SK-N-SH treated with all-trans-retinoic acid at 6 μM for 48 hours (cell line): ENCODE results near the gene DHRS13.

ENCODE experiments used
- ATAC-seq: fragments of 200-7000 bp; cut with Tn5 transposase; 3 replicates; pipeline ENCODE4 v1.9.1; 2020; ENCODE audit warnings: mild to moderate bottlenecking, moderate library complexity
- ARNTL ChIP-seq: fragments of 450-650 bp; formaldehyde crosslinking; IDR thresholded peaks from 2 replicates; pipeline ENCODE4 v1.5.0; 2020; ENCODE audit warnings: low read depth, mild to moderate bottlenecking, moderate library complexity, borderline replicate concordance
- BACH2 ChIP-seq: fragments of 250-450 bp; sonication (Bioruptor Pico); IDR thresholded peaks from 2 replicates; pipeline ENCODE4 v1.9.0; 2021; ENCODE audit warnings: mild to moderate bottlenecking, borderline replicate concordance
- CSDC2 ChIP-seq: fragments of 250-450 bp; sonication (Bioruptor Pico); IDR thresholded peaks from 2 replicates; pipeline ENCODE4 v1.5.0; 2020; ENCODE audit warnings: mild to moderate bottlenecking, moderate library complexity
- CSRNP3 ChIP-seq: fragments of 250-450 bp; sonication (Bioruptor Pico); IDR thresholded peaks from 2 replicates; pipeline ENCODE4 v1.5.1; 2021; ENCODE audit warnings: mild to moderate bottlenecking, moderate library complexity
- ESRRG ChIP-seq: fragments of 250-450 bp; sonication (Bioruptor Pico); IDR thresholded peaks from 2 replicates; pipeline ENCODE4 v1.6.1; 2021; ENCODE audit warnings: mild to moderate bottlenecking
- GLIS3 ChIP-seq: fragments of 250-450 bp; sonication (Bioruptor Pico); IDR thresholded peaks from 2 replicates; pipeline ENCODE4 v1.5.0; 2020; ENCODE audit warnings: mild to moderate bottlenecking, moderate library complexity
- ISL1 ChIP-seq: fragments of 250-450 bp; sonication (Bioruptor Pico); IDR thresholded peaks from 2 replicates; pipeline ENCODE4 v2.1.2; 2022; ENCODE audit warnings: mild to moderate bottlenecking, moderate library complexity
- OSR1 ChIP-seq: fragments of 250-450 bp; sonication (Bioruptor Pico); IDR thresholded peaks from 2 replicates; pipeline ENCODE4 v1.8.0; 2022; ENCODE audit warnings: moderate library complexity, mild to moderate bottlenecking, inconsistent platforms
- PATZ1 ChIP-seq: fragments of 250-450 bp; sonication (Bioruptor Pico); IDR thresholded peaks from 2 replicates; pipeline ENCODE4 v1.8.0; 2020; ENCODE audit warnings: mild to moderate bottlenecking, moderate library complexity, borderline replicate concordance
- POU6F1 ChIP-seq: fragments of 250-450 bp; sonication (Bioruptor Pico); IDR thresholded peaks from 2 replicates; pipeline ENCODE4 v1.8.0; 2021; ENCODE audit warnings: low read depth, mild to moderate bottlenecking, moderate library complexity, borderline replicate concordance
- PPARA ChIP-seq: fragments of 250-450 bp; sonication (Bioruptor Pico); IDR thresholded peaks from 2 replicates; pipeline ENCODE4 v1.5.0; 2020; ENCODE audit warnings: mild to moderate bottlenecking, borderline replicate concordance
- RARB ChIP-seq: fragments of 250-450 bp; sonication (Bioruptor Pico); IDR thresholded peaks from 2 replicates; pipeline ENCODE4 v1.8.0; 2021; ENCODE audit warnings: mild to moderate bottlenecking, moderate library complexity
- SNAI2 ChIP-seq: fragments of 250-450 bp; sonication (Bioruptor Pico); IDR thresholded peaks from 2 replicates; pipeline ENCODE4 v1.5.0; 2020; ENCODE audit warnings: mild to moderate bottlenecking, moderate library complexity
- TCF4 ChIP-seq: fragments of 250-450 bp; sonication (Bioruptor Pico); IDR thresholded peaks from 2 replicates; pipeline ENCODE4 v1.8.0; 2021; ENCODE audit warnings: mild to moderate bottlenecking, moderate library complexity, borderline replicate concordance
- TOX ChIP-seq: fragments of 250-450 bp; sonication (Bioruptor Pico); IDR thresholded peaks from 2 replicates; pipeline ENCODE4 v1.8.0; 2021; ENCODE audit warnings: mild to moderate bottlenecking, moderate library complexity, borderline replicate concordance
- TSHZ2 ChIP-seq: fragments of 250-450 bp; sonication (Bioruptor Pico); IDR thresholded peaks from 2 replicates; pipeline ENCODE4 v1.5.0; 2020; ENCODE audit warnings: mild to moderate bottlenecking, moderate library complexity
- ZC3H10 ChIP-seq: fragments of 250-450 bp; sonication (Bioruptor Pico); IDR thresholded peaks from 2 replicates; pipeline ENCODE4 v1.5.1; 2021; ENCODE audit warnings: mild to moderate bottlenecking, moderate library complexity
- ZFP3 ChIP-seq: fragments of 250-450 bp; sonication (Bioruptor Pico); IDR thresholded peaks from 2 replicates; pipeline ENCODE4 v1.5.0; 2020; ENCODE audit warnings: mild to moderate bottlenecking, moderate library complexity
- ZFP30 ChIP-seq: fragments of 450-650 bp; formaldehyde crosslinking; IDR thresholded peaks from 2 replicates; pipeline ENCODE4 v1.5.0; 2022; ENCODE audit warnings: mild to moderate bottlenecking, moderate library complexity
- ZNF565 ChIP-seq: fragments of 450-650 bp; formaldehyde crosslinking; conservative IDR thresholded peaks from 2 replicates; pipeline ENCODE4 v1.5.0; 2020; ENCODE audit warnings: low read depth, mild to moderate bottlenecking, moderate library complexity
- ZNF70 ChIP-seq: fragments of 450-650 bp; formaldehyde crosslinking; IDR thresholded peaks from 2 replicates; pipeline ENCODE4 v1.5.0; 2020; ENCODE audit warnings: mild to moderate bottlenecking, moderate library complexity
- ZNF8 ChIP-seq: fragments of 450-650 bp; formaldehyde crosslinking; IDR thresholded peaks from 2 replicates; pipeline ENCODE4 v1.5.0; 2020; ENCODE audit warnings: mild to moderate bottlenecking, moderate library complexity

DHRS13 gene

GRCh38 chr17:28902819-28903545 lies at the start of gene DHRS13:
Gene DHRS13 (minus strand): TSS chr17:28903079. CDS start chr17:28902944, 135 bp downstream.
- peak; percentile 40; the same call in 1 of the 2 replicates for TF ChIP-seq ZFP3 (CRISPR knock-in tag)
- no peak for TF ChIP-seq POU6F1
- no peak for TF ChIP-seq ARNTL (CRISPR knock-in tag)
- ATAC-seq: peak; percentile 95

GRCh38 chr17:28951991-28952975 lies 49.4 kb upstream of the DHRS13 start:
- ATAC-seq: peak; percentile 89
- TF ChIP-seq PPARA (CRISPR knock-in tag): no peak; the same call in 1 of the 2 replicates
- TF ChIP-seq ZFP3 (CRISPR knock-in tag): peak; percentile 80; the same call in 1 of the 2 replicates
- TF ChIP-seq OSR1 (CRISPR knock-in tag): no peak
- TF ChIP-seq ESRRG (CRISPR knock-in tag): no peak
- no peak for TF ChIP-seq BACH2 (CRISPR knock-in tag)
- no peak for TF ChIP-seq PATZ1 (CRISPR knock-in tag)
- TF ChIP-seq POU6F1: no peak
- no peak for TF ChIP-seq ARNTL (CRISPR knock-in tag)
- no peak for TF ChIP-seq ISL1 (CRISPR knock-in tag)
- TF ChIP-seq TSHZ2: peak; percentile 64
- 0 out of 2 replicates have a peak, but pooled peaks have one; percentile 28 for TF ChIP-seq CSDC2 (CRISPR knock-in tag)
- no peak for TF ChIP-seq GLIS3 (CRISPR knock-in tag)
- no peak for TF ChIP-seq ZFP30 (CRISPR knock-in tag)
- TF ChIP-seq TOX (CRISPR knock-in tag): no peak
- TF ChIP-seq ZNF8 (CRISPR knock-in tag): no peak
- TF ChIP-seq CSRNP3 (CRISPR knock-in tag): no peak
- TF ChIP-seq ZC3H10 (CRISPR knock-in tag): no peak
- no peak for TF ChIP-seq ZNF565 (CRISPR knock-in tag)
- no peak for TF ChIP-seq ZNF70 (CRISPR knock-in tag)
- no peak for TF ChIP-seq RARB (CRISPR knock-in tag)
- no peak for TF ChIP-seq TCF4
- TF ChIP-seq SNAI2 (CRISPR knock-in tag): no peak
